Endothelial cell (in vitro differentiated cells): ENCODE measurements around the gene SMCO3. TPM values are rescaled to one million over a fixed set of nuclear protein-coding genes. Genes with fewer than 3 reads are reported as not detected.

Source experiments
- DNase-seq: peaks from one replicate; pipeline ENCODE4 v3.0.0; 2021; ENCODE audit warnings: low spot score
- H3K27ac Mint-ChIP-seq: one replicate; pipeline ENCODE4 v1.8.0; 2021; ENCODE audit warnings: mixed read lengths, inconsistent platforms; ENCODE audit not compliant: unreplicated experiment
- H3K27me3 Mint-ChIP-seq: one replicate; pipeline ENCODE4 v1.8.0; 2021; ENCODE audit warnings: mild to moderate bottlenecking, moderate library complexity, mixed read lengths, inconsistent platforms; ENCODE audit not compliant: unreplicated experiment
- H3K36me3 Mint-ChIP-seq: one replicate; pipeline ENCODE4 v1.8.0; 2021; ENCODE audit warnings: mild to moderate bottlenecking, low read depth, mixed read lengths, inconsistent platforms; ENCODE audit not compliant: unreplicated experiment
- H3K4me1 Mint-ChIP-seq: one replicate; pipeline ENCODE4 v1.8.0; 2021; ENCODE audit warnings: mild to moderate bottlenecking, mixed read lengths, inconsistent platforms; ENCODE audit not compliant: unreplicated experiment
- H3K4me3 Mint-ChIP-seq: one replicate; pipeline ENCODE4 v1.8.0; 2021; ENCODE audit warnings: mild to moderate bottlenecking, mixed read lengths, inconsistent platforms; ENCODE audit not compliant: unreplicated experiment
- H3K9me3 Mint-ChIP-seq: one replicate; pipeline ENCODE4 v1.8.0; 2021; ENCODE audit warnings: mixed read lengths, inconsistent platforms; ENCODE audit not compliant: unreplicated experiment
- total RNA-seq: library from RNA; stranded (reverse); fragmentation: NEBNext Ultra II Directional; extraction: Animal tissue kit (Norgen Biotek cat#: 25700); gene quantifications from one replicate; pipeline ENCODE4 v1.2.1, GENCODE V29; 2021; ENCODE audit not compliant: unreplicated experiment
- TF ChIP-seq, protein P1 (sequence below): fragments of 200-600 bp; sonication (generic); IDR thresholded peaks from one replicate; pipeline ENCODE4 v1.5.0; 2021; ENCODE audit warnings: antibody characterized with exemption; ENCODE audit not compliant: unreplicated experiment

Gene SMCO3
- total RNA-seq, 1 donor from 2014 or later = 0.13 TPM

DNA sequence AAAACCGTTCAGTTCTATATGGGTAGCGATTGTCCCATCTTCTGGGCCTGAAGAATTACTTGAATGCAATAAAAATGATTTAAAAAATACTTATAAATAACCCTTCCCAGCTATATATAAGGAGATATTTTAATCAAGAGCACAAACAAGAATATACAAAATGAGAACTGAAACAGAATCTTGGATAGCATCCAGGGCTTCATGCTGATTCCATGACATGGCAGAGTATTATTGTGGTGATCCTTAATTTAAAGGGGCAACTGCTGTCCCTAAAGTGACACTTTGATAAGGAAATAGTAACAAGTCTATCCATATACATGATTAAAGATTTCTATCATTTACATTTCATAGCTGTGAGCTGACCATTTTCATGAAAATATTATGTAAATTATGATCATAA, 29.5 kb downstream of the SMCO3 start:
- H3K27ac Mint-ChIP-seq = no peak overlapping the region
- H3K27me3 Mint-ChIP-seq = no peaks in the 10 kb centered on the region
- TF ChIP-seq, protein P1, sequence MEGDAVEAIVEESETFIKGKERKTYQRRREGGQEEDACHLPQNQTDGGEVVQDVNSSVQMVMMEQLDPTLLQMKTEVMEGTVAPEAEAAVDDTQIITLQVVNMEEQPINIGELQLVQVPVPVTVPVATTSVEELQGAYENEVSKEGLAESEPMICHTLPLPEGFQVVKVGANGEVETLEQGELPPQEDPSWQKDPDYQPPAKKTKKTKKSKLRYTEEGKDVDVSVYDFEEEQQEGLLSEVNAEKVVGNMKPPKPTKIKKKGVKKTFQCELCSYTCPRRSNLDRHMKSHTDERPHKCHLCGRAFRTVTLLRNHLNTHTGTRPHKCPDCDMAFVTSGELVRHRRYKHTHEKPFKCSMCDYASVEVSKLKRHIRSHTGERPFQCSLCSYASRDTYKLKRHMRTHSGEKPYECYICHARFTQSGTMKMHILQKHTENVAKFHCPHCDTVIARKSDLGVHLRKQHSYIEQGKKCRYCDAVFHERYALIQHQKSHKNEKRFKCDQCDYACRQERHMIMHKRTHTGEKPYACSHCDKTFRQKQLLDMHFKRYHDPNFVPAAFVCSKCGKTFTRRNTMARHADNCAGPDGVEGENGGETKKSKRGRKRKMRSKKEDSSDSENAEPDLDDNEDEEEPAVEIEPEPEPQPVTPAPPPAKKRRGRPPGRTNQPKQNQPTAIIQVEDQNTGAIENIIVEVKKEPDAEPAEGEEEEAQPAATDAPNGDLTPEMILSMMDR = no peak
- peaks cover 9% of the 10 kb centered on the region for H3K36me3 Mint-ChIP-seq
- no peaks in the 10 kb centered on the region for H3K9me3 Mint-ChIP-seq
- no peak for DNase-seq
- H3K4me1 Mint-ChIP-seq = peaks cover 9% of the 10 kb centered on the region
- no peak overlapping the region for H3K4me3 Mint-ChIP-seq

DNA sequence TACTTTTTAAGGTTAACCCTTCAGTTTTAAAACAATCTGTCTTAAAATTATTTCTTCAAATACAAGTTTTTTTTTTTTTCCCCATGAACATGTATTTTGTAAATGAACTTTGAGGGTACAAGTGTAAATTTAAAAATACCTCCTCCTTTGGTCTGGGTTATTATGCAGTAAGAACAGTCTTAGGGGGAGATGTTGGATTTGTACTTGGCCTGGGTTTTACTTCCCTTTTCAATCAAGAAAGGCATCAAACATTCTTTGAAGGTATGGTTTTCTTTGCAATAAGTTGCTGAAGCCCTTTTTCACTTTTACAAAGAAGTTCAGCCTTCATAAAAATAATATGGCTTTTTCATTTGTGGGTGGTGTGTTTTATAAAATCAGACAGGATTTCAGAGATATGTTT, 31.2 kb downstream of the SMCO3 start:
- Mint-ChIP-seq H3K9me3 (no peaks in the 10 kb centered on the region), H3K27ac (no peak overlapping the region), H3K36me3 (peaks cover 8% of the 10 kb centered on the region), H3K4me1 (peaks cover 9% of the 10 kb centered on the region), H3K27me3 (no peaks in the 10 kb centered on the region), H3K4me3 (no peak overlapping the region)
- TF ChIP-seq, protein P1 = no peak
- no peak for DNase-seq

DNA sequence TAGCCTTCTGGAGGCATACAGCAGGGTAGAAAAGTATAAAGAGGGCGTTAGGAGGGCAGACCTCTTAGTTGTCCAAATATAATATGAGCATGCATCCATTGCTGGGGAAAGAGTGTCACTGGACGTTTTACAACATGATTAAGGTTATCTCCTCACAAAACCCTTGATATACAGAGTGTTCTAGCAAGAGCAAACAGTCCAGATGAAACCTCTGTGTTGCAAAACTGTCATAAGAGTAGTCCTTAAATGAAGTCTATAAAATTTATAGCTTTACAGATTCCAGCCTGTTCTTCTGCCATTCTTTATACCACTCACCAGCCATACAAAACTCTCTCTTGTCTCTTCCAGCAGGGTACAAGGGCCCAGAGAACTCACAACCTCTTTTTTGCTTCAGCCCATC, 32.4 kb downstream of the SMCO3 start:
- TF ChIP-seq, protein P1 = no peak
- Mint-ChIP-seq H3K4me3 (no peak overlapping the region), H3K4me1 (peaks cover 19% of the 10 kb centered on the region), H3K27ac (no peak overlapping the region), H3K9me3 (no peaks in the 10 kb centered on the region), H3K27me3 (no peaks in the 10 kb centered on the region), H3K36me3 (no peaks in the 10 kb centered on the region)
- no peak for DNase-seq

DNA sequence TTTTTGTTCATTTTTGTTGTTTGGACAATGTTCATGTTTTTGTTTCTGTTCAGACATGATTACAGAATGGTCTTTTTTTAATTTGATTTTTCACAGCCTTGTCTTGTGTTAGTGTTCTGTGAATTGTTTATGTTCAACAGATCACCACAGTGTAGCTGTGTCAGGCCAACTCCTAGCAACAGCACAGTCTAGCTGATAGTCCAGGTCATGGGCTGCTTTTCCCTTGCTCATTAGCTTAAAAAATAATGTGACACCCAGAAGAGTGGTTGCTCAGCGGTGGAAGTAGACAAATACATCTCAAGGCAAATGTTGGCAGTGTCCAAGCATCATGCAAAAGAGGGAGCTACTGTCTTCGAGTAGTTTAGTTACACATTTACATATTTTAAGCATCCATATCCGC, 33.1 kb downstream of the SMCO3 start:
- H3K4me3 Mint-ChIP-seq = no peak overlapping the region
- no peaks in the 10 kb centered on the region for H3K27me3 Mint-ChIP-seq
- no peaks in the 10 kb centered on the region for H3K36me3 Mint-ChIP-seq
- H3K27ac Mint-ChIP-seq = no peak overlapping the region
- TF ChIP-seq, protein P1 = no peak
- H3K4me1 Mint-ChIP-seq = peaks cover 25% of the 10 kb centered on the region
- no peaks in the 10 kb centered on the region for H3K9me3 Mint-ChIP-seq
- DNase-seq = no peak

DNA sequence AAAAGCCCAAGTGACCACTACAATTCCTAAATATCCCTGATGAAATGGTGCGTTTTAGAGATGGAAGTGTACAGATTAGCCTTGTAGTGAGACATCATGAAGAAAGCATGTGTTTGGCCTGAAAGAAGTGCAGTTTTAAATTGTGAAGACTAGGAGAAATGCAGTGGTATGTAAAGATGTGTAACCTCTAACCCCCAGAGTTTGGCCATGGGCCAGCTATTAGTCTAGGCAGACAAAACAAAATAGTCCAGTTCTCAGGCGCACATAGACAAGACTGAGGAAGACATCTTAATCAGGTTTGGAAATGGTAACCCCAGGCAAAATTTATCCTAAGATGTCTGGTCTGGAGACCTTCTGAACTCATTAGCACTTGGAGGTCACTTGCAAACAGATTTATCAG, 34.1 kb downstream of the SMCO3 start:
- Mint-ChIP-seq H3K9me3 (no peaks in the 10 kb centered on the region), H3K27me3 (peaks cover 4% of the 10 kb centered on the region), H3K36me3 (no peaks in the 10 kb centered on the region), H3K27ac (no peak overlapping the region), H3K4me1 (peaks cover 35% of the 10 kb centered on the region), H3K4me3 (no peak overlapping the region)
- DNase-seq = no peak
- TF ChIP-seq, protein P1 = no peak
